GM19395 (cell line): ENCODE results near the gene MTREX.
A peak's percentile ranks its signal among the peaks of the same experiment; 100 is the strongest.

Experiments
- ATAC-seq: cut with Tn5 transposase; IDR thresholded peaks from one replicate; pipeline ENCODE4 v1.9.1; 2021; ENCODE audit warnings: mild to moderate bottlenecking, moderate library complexity; ENCODE audit not compliant: unreplicated experiment

The MTREX gene

DNA sequence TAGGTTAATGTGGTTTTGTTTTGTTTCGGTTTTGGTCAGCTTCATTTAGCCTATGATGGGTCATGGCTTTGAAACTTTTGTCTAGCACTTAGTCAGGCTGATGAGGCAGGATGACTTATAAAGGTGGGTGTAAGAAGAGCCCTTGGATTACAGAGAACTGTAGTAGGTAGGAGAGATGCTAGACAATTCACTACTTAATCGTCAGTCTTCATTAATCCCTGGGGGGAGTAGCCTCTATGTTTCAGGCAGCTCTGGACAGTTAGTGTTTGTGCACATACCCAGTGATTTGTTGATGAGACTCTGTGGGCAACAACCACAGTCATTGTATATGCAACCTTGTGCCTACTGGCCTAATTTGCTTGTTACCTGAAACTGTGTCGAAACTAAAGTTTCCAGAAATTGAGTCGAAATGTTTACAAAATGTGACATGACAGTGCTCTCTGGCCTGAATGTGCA is 113.3 kb downstream of the MTREX start:
- peak; percentile 94 for ATAC-seq

DNA sequence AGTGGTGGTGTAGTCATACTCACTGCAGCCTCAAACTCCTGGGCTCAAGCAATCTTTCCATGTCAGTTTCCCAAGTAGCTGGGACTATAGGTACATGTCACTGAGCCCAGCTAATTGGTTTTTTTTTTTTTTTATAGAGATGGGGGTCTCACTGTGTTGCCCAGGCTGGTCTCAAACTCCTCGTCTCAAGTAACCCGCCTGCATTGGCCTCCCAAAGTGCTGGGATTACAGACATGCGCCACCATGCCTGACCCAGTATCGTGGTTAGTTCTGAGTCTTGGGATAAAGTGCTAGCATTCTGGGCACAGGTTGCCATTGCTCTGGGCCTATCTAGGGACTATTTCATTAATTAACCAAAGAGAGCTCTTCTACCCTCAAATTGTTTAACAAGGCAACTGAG is 118.7 kb downstream of the MTREX start:
- no peak for ATAC-seq

- no peak for ATAC-seq
Observed at GRCh38 chr5:55427157-55427556, 119.4 kb downstream of the MTREX start.

DNA sequence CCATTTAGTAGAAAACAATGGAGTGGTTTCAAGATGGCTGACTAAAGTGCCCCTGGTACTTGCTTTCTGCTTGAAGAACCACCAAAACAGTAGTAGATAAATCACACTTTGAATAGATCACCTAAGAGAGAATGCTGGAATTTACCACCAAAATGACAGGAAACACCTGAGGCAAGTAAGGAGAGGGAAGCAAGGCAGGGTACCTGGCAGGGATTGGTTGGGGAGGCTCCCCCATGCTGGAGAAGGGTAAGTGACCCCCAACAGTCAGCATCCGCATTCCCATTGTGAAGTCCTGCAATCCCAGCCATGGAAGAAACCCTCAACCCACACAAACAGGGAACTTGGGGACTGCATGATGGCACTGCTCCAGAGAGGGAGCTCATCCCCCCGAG is 121.4 kb downstream of the MTREX start:
- no peak for ATAC-seq

GRCh38 chr5:55429613-55430253 is 121.9 kb downstream of the MTREX start:
- ATAC-seq: no peak

GRCh38 chr5:55432549-55432948 is 124.8 kb downstream of the MTREX start:
- ATAC-seq: no peak

DNA sequence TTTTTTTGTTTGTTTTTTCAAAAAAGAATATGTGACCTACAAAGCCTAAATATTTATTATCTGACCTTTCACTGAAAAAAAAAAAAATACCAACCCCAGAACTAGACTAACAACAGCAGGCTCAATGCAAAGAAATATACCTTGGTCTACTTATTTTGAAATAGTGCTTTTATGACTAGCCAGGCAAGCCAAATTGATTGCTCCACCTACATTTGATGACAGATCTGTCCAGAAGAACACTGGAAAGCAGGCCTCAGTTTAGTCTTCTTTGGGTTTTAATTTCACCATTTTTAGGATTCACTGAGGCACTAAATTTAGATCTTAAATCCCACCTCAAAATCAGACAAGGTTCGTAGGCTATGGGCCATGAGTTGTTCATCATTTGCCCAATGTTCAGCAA is 129.7 kb downstream of the MTREX start:
- no peak for ATAC-seq

DNA sequence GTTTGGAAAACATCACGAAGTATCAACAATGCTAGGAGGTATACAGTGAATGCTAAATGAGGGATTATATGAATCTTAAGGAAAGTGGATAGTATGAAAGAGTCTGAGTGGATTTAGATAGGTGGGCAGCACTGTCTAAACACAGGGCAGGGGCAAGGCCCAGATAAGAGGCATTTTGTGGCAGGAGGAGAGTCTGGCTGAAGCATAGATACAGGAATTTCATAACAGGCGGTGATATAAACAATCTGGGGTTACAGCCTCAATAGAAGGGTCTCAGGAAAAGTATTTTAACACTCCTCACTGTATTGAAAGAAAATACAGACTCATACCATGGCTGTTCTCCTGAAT is 130.0 kb downstream of the MTREX start:
- ATAC-seq: no peak

GRCh38 chr5:55438998-55439397 is 131.2 kb downstream of the MTREX start:
- no peak for ATAC-seq

- ATAC-seq: no peak
Observed at GRCh38 chr5:55440188-55440646, 132.4 kb downstream of the MTREX start.

GRCh38 chr5:55441107-55441771 is 133.4 kb downstream of the MTREX start:
- no peak for ATAC-seq

DNA sequence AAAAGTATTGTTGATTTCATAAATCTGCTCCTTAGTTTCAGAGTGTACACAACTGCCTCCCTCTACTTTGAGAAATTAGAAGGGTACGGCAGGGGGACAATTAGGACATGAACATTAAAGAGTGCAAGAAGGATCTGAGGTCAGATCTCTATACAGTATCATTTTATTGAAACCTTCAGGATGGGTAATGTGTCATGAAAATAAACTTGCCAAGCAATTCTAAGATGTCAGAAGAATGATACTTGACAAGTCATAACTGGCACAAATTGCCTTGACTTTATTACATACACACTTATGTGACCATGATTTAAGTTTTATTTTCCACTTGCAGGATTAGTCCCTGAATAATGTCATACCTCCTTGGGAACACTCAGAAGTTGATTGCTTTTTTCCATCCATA is 134.2 kb downstream of the MTREX start:
- no peak for ATAC-seq

GRCh38 chr5:55445791-55446190 is 138.0 kb downstream of the MTREX start:
- no peak for ATAC-seq

DNA sequence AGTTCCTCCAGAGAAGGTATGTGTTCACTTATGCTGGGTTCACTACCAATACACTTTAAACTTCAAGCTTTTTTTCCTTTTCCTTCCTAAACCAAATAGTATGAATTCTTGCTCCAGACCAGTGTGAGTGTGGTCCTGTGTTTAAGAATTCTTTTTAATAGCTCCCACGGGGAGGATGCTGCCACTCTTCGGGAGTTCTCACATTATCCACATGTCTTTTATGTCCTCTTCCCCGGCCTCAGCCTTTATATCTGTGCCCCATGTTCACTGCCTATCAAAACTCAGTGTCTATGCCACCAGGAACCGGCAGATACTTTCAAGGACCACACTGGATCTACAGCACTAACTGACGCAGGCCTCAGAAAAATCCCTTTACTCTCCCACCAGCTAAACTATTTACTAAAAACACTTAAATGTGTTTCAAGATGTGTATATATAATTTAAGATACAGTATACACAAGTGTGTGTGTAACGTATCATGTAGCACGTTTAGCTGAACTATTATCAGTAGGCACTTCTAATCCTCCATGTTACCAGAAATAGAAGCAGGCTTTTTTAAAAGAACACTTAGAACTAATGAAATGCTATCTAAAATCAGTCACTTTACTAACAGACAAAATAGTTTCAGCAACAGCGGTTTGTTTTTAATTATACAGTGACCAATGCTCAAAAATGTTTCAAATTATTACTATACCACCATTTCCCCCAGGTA is 139.0 kb downstream of the MTREX start:
- ATAC-seq: no peak

- ATAC-seq: no peak
Observed at GRCh38 chr5:55450050-55450765, 142.4 kb downstream of the MTREX start.

GRCh38 chr5:55451976-55452375 is 144.2 kb downstream of the MTREX start:
- ATAC-seq: no peak

DNA sequence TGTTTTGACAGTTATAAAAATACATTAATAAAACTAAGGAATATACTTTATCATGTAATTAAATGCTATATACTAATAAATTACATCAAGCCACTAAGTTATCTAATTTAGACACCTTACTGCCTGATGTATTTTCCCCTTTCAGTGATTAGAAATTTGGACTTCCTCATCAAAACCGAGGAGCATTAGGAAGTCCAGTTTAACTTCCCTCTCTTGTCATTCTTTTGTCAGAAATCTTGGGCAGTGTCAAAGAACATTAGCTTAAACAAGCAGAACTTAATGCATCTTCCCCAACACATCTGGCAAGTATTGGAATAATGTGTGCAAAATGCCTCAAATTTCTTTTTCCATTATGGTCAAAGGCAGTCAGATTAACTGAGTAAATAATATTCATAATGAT is 145.4 kb downstream of the MTREX start:
- no peak for ATAC-seq

GRCh38 chr5:55454282-55454681 is 146.5 kb downstream of the MTREX start:
- no peak for ATAC-seq

DNA sequence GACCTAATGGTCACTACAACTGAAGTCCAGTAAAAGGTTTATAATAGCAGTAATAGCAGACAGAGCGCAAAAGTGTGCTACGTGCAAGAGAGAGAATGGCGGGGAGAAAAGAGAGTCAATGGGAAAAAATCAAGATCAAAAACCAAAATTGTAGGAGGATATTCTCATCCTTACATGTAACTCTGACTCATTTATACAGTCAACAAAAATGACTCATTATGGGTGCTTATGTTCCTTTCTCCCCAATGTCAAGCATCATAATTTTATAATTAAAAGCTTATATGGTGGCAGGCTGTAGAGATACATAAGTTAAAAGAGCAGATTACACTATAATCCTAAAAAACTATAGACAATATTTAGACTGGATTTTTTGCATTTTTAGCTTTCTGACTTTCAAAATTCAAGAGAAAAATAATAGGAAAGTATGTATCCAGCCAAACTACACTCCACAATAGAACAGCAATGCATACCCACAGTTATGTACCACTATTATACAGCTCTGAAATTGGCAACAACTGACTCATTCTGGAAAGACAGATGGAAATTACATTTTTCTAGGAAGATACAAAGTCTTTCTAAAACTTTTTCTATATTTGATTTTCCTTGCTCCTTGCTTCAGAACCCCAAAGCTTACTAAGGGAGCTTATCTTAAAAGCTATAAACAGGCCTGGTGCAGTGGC is 148.6 kb downstream of the MTREX start:
- ATAC-seq: no peak

DNA sequence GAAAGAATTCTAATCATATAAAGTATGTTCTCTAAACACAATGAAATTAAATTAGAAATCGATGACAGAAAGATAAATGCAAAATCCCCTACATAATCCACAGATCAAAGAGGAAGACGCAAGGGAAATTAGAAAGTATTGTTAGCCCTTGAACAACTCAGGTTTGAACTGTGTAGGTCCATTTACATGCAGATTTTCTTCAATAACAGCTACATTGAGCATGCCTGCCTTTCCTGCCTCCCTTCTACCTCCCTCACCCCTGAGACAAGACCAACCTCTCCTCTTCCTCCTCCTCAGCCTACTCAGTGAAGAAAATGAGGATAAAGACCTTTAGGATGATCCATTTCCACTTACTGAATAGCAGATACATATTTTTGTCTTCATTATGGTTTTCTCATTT is 151.8 kb downstream of the MTREX start:
- no peak for ATAC-seq

DNA sequence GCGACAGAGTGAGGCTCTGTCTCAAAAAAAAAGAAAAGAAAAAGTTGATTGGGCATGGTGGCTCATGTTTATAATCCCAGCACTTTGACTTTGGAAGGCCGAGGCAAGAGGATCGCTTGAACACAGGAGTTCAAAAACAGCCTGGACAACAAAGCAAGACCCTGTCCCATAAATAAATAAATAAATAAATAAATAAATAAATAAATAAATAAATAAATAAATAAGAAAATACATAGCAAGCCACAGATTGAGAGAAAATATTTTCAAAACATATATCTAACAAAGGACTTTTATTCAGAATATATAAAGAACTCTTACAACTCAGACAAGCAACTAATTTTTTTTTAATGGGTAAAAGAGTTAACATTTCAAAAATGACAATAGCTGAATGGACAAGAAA is 155.8 kb downstream of the MTREX start:
- no peak for ATAC-seq
